ENCODE data around the gene UBE2E2. TPM values are rescaled to one million over a fixed set of nuclear protein-coding genes. Genes with fewer than 3 reads are reported as not detected.

Gene UBE2E2
- total RNA-seq, 4 donors from 2014 or later, result 26.5 to 44.0 (median 37.0) TPM

- Histone ChIP-seq H3K27ac (no peak overlapping the region), H3K4me1 (peaks cover 0 to 13% (median 0%) of the 10 kb centered on the region in 3 donors), H3K4me3 (no peak overlapping the region), H3K36me3 (no peaks in the 10 kb centered on the region), H3K9me3 (no peaks in the 10 kb centered on the region), H3K27me3 (no peaks in the 10 kb centered on the region)
- TF ChIP-seq POLR2A (IDR thresholded peaks at IDR 0.05) (no peak), CTCF (IDR thresholded peaks at IDR 0.05) (no peak)
- WGBS, 2 donors, result 72 to 80% methylated on average over 5 of the region's 5 CpGs
- intact Hi-C loops (cut with DNase I), result no loop called here
- no peak for DNase-seq
These were observed 116.5 kb downstream of the UBE2E2 start for GRCh38 chr3:23319366-23320312.

GRCh38 chr3:23320586-23321570 is 117.8 kb downstream of the UBE2E2 start:
- Histone ChIP-seq H3K4me3 (no peak overlapping the region), H3K4me1 (peaks cover 0 to 19% (median 0%) of the 10 kb centered on the region in 3 donors), H3K9me3 (no peaks in the 10 kb centered on the region), H3K27me3 (no peaks in the 10 kb centered on the region), H3K36me3 (no peaks in the 10 kb centered on the region), H3K27ac (no peak overlapping the region)
- intact Hi-C loops (cut with DNase I), result no loop called here
- 62 to 72% methylated on average over 7 to 9 of the region's 10 CpGs for WGBS, 2 donors
- TF ChIP-seq POLR2A (IDR thresholded peaks at IDR 0.05) (no peak), CTCF (IDR thresholded peaks at IDR 0.05) (no peak)
- DNase-seq, result no peak

GRCh38 chr3:23324745-23325144 is 121.6 kb downstream of the UBE2E2 start:
- H3K27ac ChIP-seq, result no peak overlapping the region
- DNase-seq, result no peak
- no peak overlapping the region for H3K4me3 ChIP-seq
- H3K9me3 ChIP-seq, result no peaks in the 10 kb centered on the region
- H3K4me1 ChIP-seq, result peaks cover 0 to 19% (median 0%) of the 10 kb centered on the region in 3 donors
- intact Hi-C loops (cut with DNase I), result no loop called here
- H3K27me3 ChIP-seq, result no peaks in the 10 kb centered on the region
- no peaks in the 10 kb centered on the region for H3K36me3 ChIP-seq
- TF ChIP-seq CTCF (IDR thresholded peaks at IDR 0.05) (no peak), POLR2A (IDR thresholded peaks at IDR 0.05) (no peak)
- WGBS, 2 donors, result 23 to 37% methylated on average over 1 of the region's 1 CpG

- TF ChIP-seq CTCF (IDR thresholded peaks at IDR 0.05) (no peak), POLR2A (IDR thresholded peaks at IDR 0.05) (no peak)
- no peaks in the 10 kb centered on the region for H3K9me3 ChIP-seq
- WGBS, 2 donors, result 61 to 73% methylated on average over 4 of the region's 4 CpGs
- no peaks in the 10 kb centered on the region for H3K27me3 ChIP-seq
- intact Hi-C loops (cut with DNase I), result no loop called here
- DNase-seq, result no peak
- no peaks in the 10 kb centered on the region for H3K36me3 ChIP-seq
- H3K4me3 ChIP-seq, result no peak overlapping the region
- H3K27ac ChIP-seq, result no peak overlapping the region
- H3K4me1 ChIP-seq, result peaks cover 0 to 15% (median 0%) of the 10 kb centered on the region in 3 donors
These were observed 122.4 kb downstream of the UBE2E2 start for GRCh38 chr3:23325466-23326065.

Measured in esophagus squamous epithelium (tissue), 5 donors.